Inflammatory macrophage (primary cell): ENCODE data around the gene PILRA.
"Not testable (repeated sequence)": the region's sequence is repeated elsewhere in the genome, so short reads cannot be mapped to it uniquely, and the experiment has no call there.

Source experiments
- DNase-seq, 2 donors: peaks; one replicate each; pipeline ENCODE4 v3.0.0-alpha.2; 2020 to 2022

The PILRA gene

DNA sequence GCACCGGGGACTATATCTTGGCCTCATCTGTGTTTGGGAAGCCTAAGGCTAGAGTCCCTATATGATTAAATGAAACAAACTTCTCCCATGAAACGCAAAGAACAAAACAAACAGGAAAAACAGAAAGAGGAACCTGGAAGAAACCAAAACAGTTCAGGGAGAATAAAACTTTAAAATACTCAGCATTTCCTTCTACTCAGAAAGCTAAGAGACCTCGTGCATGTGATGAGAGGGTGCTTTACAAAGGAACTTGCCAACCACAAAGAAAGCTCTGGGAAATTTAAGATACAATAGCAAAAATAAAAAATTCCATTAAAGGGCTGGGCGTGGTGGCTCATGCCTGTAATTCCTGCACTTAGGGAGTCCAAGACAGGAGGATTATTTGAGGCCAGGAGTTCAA is 6.9 kb downstream of the PILRA start:
- peak; percentile 70 to 83 for DNase-seq

DNA sequence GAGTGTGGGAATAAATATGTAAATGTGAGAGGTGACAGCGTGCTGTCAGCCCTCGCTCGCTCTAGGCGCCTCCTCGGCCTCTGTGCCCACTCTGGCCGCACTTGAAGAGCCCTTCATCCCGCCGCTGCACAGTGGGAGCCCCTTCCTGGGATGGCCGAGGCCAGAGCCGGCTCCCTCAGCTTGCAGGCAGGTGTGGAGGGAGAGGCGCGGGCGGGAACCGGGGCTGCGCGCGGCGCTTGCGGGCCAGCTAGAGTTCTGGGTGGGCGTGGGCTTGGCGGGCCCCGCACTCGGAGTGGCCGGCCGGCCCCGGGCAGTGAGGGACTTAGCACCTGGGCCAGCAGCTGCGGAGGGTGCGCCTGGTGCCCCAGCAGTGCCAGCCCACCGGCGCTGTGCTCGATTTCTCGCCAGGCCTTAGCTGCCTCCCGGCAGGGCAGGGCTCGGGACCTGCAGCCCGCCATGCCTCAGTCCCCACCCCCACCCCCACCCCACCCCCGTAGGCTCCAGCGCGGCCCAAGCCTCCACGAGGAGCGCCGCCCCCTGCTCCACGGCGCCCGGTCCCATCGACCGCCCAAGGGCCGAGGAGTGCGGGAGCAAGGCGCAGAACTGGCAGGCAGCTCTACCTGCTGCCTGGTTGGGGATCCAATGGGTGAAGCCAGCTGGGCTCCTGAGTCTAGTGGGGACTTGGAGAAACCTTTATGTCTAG is 8.4 kb downstream of the PILRA start:
- not testable (repeated sequence) for DNase-seq

DNA sequence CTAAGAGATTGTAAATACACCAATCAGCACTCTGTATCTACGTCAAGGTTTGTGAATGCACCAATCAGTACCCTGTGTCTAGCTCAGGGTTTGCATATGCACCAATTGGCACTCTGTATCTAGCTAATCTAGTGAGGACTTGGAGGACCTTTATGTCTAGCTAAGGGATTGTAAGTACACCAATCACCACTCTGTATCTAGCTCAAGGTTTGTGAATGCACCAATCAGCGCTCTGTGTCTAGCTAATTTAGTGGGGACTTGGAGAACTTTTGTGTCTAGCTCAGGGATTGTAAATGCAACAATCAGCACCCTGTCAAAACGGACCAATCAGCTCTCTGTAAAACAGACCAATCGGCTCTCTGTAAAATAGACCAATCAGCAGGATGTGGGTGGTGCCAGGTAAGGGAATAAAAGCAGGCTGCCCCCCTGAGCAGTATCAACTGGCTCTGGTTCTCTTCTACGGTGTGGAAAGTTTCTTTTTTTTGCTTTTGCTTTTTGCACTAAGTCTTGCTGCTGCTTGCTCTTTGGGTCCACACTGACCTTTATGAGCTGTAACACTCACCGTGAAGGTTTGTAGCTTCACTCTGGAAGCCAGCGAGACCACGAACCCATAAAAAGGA is 9.1 kb downstream of the PILRA start:
- not testable (repeated sequence) for DNase-seq

DNA sequence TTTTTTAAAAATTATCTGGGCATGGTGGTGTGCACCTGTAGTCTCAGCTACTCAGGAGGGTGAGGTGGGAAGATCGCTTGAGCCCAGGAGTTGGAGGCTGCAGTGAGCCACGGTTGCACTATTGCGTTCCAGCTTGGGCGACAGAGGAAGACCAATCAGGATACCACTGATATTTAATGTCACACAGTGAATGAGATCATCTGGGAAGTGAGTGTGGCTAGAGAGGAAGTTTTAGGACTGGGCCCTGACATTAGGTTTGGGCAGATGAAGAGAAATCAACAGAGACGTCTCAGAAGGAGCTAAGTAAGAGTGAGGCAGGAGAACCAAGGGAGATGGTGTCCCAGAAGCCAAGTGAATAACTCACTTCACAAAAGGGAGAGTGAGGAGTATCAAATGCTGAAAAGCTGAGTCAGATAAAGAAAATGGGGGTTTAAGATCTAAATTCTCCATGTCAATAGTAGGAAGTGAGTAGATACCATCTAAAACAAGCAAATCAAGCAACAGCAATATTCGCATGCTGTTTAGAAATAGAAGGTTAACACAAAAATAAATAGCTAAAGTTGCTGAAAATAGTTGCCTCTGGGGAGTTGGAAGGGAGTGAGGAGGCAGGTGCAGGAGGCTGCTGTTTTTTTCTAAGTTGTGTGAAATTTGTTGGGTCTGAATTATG is 11.5 kb downstream of the PILRA start:
- DNase-seq, result peak; percentile 71

DNA sequence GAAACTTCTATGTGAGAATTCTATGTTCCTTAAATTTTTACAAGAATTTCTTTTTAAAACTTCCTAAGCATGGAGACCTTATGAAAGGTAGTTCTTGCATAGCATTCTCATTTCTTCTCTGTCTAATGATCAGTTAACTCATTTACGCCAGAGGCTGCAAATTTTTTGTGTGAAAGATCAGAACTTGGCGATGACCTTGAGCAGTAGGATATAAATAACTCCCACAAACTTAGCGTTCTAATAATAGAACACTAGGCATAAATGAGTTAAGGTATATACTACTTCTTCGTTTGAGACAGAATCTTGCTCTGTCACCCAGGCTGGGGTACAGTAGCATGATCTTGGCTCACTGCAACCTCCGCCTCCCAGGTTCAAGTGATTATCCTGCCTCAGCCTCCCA is 13.7 kb downstream of the PILRA start:
- DNase-seq, result no peak

DNA sequence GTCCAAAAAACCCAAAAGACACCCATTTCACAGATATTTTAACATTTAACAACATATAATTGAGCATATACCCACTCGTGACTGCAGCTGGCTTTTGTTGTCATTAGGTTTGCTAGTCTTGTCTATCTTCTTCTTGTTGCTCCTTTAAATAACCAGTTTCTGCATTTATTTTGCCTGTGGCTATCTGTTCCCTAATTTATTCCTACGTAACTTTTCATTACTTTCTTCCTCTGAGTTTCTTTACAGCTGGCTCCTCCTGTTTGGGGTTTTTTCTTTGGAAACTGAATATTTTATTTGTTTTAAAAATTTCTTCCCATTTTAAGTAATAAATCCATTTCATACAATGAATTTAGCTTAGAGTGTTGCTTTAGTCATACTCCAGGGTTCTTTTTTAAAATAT is 14.4 kb downstream of the PILRA start:
- DNase-seq, result no peak

DNA sequence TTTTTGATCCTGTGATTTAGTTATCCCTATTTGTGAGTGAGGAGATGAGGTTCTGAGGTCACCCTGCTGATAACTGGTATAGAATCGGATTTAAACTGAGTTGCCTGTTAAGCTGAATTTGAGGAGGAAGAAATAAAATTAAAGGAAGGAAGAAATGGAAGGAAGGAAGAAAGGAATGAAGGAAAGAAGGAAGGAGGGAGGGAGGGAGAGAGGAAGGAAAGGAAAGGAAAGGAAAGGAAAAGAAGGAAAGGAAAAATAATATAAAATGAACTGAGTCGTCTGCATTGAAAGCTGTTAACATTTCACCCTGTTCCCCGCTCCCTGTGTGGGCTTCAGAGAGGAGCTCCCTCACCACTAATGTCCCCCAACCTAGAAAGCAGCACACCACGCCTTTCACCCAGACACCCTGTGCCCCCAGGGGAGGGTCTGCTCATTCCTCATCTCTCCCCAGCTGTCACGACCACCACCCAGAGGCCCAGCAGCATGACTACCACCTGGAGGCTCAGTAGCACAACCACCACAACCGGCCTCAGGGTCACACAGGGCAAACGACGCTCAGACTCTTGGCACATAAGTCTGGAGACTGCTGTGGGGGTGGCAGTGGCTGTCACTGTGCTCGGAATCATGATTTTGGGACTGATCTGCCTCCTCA is 16.3 kb downstream of the PILRA start:
- DNase-seq, result no peak

DNA sequence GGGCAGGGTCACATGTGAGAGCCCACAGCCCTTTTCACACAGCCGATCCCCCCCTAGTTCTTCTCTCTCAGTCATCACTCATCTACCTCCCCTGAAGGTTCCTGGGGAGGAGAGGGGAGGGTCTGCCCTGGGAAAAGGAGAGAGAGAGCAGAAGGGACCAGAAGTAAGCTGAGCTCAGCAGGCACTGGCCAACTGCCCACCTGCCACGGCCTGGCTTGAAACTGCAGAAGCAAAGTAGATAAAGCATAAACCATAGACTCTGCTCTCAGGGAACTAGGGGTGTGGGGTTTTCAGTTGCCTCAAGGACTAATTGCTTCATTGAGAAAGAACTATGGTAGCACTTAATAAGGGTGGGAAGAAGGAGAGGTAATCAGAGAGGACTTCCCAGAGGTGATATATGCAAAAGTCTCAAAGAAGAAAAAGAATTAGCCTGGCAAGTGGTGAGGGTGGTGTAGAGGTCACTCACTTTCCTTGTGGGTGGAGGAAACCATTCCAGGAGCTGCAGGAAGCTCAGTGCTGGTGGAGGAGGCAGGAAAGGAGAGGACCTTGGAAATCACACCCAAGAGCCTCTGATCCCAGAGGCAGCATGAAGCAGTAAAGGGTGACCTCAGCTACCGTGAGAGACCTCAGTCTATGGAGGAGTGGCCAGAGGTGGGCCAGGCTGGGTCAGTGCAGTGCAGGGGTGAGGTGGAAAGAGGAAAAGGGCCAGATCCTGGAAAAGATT is 17.2 kb downstream of the PILRA start:
- DNase-seq, result no peak

DNA sequence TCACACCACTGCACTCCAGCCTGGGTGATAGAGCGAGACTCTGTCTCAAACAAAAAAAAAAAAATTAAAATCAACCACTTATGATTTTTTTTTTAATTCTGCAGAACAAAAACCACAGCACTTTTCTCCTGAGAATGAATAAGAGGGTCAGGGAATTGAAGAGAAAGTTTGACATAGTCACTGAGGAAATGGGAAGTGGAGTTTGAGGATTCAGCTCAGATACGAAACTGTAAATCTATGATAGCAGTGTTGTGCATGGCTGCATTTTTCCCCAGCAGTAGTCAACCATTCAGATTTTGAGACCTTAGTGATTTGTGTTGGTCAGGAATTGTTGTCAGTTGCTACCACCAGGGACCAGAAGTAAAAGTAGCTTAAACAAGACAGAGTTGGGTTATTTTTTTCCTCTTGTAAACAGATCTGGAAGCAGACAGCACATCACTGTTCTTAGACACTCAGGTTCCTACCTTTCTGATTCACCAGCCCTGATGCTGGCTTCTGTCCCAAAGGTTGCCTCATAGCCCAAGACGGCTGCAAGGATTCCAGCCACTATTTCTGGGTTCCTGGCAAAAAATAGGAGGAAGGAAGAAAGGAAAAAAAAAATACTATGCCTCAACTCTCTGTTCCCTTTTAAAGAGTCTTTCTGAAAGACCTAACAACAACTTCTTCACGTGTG is 20.1 kb downstream of the PILRA start:
- no peak for DNase-seq

DNA sequence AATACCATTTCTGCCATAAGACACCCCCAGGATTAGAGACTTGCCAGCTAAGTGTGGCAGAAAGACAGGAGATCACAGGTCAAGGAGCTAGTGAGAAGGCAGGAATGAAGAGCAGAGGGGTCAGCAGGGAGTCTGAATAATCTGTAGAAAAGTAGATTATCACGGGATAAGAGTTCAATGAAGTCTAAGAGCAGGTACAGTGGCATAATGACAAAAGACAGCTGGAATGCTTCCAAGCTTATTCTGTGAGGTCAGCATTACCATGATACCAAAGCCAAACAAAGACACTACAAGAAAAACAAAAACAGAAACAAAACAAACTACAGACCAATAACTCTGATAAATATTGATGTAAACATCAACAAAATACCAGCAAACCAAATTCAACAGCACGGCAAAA is 20.8 kb downstream of the PILRA start:
- DNase-seq, result no peak

DNA sequence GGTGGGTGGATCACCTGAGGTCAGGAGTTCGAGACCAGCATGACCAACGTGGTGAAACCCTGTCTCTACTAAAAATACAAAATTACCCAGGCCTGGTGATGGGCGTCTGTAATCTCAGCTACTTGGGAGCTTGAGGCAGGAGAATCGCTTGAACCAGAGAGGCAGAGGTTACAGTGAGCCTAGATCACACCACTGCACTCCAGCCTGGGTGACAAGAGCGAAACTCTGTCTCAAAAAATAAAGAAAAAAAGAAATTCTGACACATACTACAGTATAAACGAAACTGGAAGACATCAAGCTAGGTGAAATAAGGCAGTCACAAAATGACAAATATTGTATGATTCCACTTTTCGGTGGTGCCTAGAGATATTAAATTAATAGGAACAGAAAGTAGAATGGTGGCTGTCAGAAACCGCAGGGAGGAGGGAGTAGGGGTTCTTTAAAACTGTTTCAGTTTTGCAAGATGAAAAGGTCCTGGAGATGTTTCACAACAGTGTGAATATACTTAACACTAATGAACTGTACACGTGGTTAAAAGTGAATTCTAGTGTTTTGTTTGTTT is 23.2 kb downstream of the PILRA start:
- peak; percentile 73 to 89 for DNase-seq

DNA sequence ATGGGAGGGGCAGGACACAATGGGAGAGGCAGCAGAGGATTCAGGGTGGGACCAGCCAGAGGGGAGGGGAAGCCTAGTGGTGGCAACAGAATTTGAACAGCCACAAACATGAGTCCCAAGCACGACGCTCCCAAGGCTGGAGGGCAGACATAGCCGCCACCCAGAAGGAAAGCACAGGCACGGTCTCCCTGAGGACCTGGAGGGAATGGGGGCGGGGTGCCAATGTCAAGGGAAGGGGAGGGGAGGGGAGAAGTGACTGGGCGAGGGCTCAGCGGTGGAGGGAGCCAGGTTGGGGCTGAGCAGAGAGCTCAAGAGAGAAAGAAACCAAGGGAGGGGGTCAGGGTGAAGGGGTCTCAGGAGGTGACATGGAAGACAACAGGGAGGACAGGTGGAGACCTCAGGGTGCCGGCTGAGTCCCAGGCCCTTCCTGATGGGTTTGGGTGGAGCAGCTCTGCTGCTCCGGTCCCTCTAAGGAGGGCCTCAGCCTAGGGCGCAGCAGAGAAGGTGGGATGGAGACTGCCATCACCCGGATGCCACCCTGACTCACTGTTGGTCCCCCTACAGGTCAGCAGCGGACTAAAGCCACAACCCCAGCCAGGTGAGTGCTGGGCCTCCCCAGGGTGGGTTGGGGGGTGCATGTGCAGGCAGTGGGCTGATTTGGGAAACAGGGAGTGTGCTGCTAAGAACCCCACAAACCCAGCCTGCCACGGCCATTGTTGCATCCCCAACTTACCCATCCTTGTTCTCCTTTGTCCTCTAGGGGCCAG is 24.2 kb downstream of the PILRA start:
- no peak for DNase-seq

DNA sequence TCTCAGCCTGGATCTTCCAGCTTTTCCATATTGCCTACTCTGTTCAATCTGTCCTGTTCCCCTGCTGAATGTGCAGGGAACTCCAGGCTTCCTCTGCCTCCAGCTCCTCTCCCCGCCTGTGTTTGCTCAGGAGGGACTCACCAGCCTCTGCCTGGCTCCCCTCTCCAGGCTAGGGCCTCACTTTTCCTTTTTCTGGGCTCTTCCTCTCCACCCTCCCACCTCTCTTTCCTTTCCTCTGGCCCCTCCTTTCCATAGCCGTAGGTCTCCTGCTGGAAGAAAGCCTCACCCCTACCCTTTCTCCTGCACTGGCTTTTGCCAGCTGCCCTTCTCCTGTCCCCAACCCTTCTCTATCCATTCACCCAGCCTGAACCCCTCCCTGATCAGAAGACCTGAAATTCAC is 25.0 kb downstream of the PILRA start:
- no peak for DNase-seq

DNA sequence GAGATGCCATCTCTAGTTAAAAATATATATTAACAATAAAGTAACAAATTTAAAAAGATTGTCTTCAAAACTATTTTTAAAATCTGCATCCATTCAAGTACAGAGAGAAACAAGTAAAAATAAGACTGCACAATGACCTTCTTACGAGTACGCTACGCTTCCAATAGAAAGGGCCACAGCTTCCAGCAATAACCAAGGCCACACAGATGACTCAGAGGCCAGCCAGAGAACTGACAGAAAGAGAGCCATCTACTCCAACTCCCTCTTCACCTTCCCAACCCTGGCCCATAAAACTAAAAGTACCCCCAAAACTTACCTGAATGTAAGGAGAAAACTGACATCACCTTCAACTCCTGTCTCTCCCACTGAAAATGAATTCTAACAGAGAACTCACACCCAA is 26.8 kb downstream of the PILRA start:
- DNase-seq, result no peak

DNA sequence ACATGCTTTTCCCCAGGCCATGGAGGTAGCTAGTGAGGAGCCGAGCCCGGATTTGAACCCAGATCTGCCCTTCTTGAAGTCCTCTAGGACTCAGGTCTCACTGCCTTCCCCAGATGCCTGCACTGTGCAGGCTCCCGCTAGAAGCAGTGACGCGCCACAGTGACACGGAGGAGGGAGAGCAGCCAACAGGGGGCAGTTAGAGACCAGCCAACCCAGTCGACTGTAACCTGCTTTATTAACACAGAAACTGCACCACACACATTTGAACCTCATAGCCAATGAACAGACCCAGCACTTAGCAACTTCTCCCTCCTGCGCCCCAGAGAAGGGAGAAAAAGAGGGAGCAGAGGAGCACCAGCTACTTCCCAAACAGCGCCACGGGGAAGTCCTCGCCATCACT is 27.4 kb downstream of the PILRA start:
- DNase-seq, result no peak

DNA sequence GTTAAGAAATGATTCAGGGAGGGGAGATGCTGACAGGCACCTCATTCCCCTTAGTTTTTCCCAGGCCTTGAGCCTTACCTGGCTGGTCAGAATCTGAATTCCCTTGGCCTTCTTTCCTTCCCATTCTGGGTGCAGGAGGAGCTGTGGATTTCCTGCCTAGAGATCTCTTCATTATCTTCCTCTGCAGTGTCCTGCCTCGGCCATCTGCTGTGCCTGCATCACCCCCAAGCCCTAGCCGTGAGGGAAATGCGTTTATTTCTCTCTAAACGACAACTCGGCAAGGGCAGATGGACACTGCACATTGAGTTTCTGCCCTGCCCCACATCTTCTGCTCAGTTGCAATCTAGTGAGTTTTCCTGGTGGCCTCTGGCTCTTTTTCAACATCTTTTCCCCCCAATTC is 28.5 kb downstream of the PILRA start:
- DNase-seq, result no peak

DNA sequence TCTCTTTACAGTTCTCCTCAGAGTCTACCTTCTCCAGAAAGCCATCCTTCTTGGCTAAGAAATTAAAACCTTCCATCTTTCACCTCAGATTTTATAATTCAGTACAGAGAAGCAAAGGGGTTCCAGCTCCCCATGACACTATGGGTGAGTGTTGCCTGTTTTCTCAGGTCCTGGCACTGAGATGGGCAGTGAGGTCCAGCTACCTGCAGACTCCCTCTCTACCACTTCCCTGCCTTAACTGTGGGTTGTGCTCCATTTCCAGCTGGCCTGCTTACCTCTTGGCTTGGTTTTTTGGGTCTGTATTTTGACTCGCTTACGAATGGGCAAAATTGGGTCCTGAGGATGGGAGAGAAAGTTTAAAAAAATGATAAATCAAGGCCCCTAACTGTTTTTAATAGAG is 29.0 kb downstream of the PILRA start:
- DNase-seq, result no peak

DNA sequence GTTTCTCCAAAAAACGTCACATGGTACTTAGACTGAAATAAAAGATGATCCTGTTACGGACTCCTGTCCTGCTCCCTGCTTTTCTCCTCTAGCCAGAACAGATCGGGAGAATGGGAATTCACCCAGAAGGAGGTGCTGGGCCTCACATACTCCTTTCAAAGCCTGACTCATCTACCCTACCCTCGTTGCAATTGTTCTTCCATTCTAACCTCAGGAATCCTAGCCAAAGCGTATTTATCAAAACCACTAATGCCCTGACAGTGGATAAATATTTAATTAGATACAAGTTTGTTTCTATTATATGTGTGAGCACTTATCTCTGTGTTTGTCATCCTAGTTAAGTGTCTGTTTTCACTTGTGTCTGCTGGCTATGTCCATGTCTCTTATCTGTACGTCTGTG is 33.5 kb downstream of the PILRA start:
- no peak for DNase-seq

DNA sequence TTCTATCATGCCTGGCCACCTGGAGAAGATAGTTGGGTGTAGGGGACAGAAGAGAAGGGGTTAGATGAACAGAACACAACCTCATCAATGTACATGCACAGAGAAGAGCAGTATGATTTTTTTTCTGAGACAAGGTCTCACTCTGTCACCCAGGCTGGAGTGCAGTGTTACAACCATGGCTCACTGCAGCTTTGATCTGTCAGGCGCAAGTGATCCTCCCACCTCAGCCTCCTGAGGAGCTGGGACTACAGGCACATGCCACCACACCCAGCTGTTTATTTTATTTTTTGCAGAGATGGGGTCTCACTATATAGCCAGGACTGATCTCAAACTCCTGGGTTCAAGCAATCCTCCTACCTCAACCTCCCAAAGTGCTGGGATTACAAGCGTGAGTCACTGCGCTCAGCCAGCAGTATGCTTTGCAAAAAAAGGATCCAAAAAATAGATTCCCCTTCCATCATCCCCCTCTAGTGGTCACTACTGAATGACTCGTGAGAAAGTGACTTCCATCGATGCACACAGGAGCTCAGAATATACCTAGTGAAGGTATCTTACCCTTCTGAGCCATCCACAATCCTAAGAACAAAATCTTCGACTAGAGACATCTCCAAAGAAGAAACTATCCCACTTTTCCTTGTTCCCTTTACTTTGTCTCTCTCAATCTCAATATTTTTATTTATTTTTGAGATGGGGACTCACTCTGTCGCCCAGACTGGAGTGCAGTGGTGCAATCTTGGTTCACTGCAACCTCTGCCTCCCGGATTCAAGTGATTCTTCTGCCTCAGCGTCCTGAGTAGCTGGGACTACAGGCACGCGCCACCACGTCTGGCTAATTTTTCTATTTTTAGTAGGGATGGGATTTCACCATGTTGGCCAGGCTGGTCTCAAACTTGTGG is 34.2 kb downstream of the PILRA start:
- DNase-seq, result peak; percentile 74 to 77

DNA sequence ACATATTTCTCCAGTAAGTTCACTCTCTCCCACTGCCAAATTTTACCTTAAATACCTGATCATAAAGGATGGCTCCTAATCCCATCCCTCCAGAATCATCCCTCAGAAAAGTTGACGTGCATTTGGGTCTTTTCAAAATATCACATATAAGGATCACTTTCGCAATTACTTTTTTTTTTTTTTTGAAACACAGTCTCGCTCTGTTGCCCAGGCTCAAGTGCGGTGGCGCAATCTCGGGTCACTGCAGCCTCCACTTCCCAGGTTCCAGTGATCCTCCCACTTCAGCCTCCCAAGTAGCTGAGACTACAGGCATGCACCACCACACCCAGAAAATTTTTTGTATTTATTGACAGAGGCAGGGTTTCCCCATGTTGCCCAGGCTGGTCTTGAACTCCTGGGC is 37.8 kb downstream of the PILRA start:
- no peak for DNase-seq
